Left lobe of liver (tissue), 2 donors: Measurements from ENCODE around the gene DNAJC1. TPM values are rescaled to one million over a fixed set of nuclear protein-coding genes. Genes with fewer than 3 reads are reported as not detected.
"Not testable (repeated sequence)": the region's sequence is repeated elsewhere in the genome, so short reads cannot be mapped to it uniquely, and the experiment has no call there.

Experiments used
- ATAC-seq: fragments of 200-7000 bp; cut with Tn5 transposase; one replicate; pipeline ENCODE4 v1.9.1; 2020; ENCODE audit warnings: mild to moderate bottlenecking, moderate library complexity
- DNase-seq: peaks from one replicate; pipeline ENCODE4 v3.0.0-alpha.2; 2020; ENCODE audit warnings: low spot score
- total RNA-seq: library from RNA; stranded (reverse); gene quantifications from one replicate; pipeline ENCODE4 v1.2.1, GENCODE V29; 2021
- donor health status: DM: no; HTN: no; CAD: no; lungs with moderate emphysema.
- donor health status: DM: no; HTN: yes; CAD: no.

DNAJC1 gene
- total RNA-seq, 1 donor from 2014 or later: 29.3 TPM

GRCh38 chr10:21740989-21741388 lies 262.5 kb downstream of the DNAJC1 start:
- no peak for DNase-seq
- ATAC-seq: no peak

GRCh38 chr10:21737106-21737505 lies 266.4 kb downstream of the DNAJC1 start:
- DNase-seq (no peak), ATAC-seq (no peak)

GRCh38 chr10:21733710-21734109 lies 269.8 kb downstream of the DNAJC1 start:
- DNase-seq (no peak), ATAC-seq (peak; percentile 76)

DNA sequence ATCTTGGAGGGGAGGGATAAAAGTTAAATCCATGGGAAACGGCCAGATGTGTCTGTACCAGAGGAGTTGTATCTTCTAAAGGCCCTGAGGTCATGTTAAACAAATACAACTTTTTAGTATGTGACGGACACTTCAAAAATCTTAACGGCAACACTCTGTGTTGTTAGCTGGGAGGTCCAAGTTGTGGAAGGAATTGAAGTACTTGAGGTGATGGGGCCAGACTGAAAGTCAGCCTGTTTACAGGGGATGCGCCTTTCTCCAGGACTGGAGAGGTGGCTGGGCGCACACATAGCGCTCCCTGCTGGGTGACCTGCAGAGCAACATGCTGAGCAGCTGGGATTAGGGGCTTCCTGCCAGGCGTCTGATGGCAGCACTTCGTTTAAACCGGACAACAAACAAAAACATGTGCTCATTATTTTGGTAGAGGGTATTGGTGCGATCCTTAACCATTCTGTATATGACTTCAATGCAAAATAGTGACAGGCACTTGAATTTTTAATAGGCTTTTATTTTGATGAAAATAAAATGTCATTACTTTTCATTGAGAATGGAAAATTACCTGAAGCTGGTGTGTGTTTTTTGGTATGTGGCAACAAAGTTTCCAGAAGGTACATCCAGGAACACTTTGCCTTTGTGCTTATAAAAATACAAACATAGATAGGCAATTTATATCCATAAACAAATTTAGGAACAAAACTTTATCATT lies 271.3 kb downstream of the DNAJC1 start:
- ATAC-seq: peak; percentile 96
- DNase-seq: peak; percentile 64

DNA sequence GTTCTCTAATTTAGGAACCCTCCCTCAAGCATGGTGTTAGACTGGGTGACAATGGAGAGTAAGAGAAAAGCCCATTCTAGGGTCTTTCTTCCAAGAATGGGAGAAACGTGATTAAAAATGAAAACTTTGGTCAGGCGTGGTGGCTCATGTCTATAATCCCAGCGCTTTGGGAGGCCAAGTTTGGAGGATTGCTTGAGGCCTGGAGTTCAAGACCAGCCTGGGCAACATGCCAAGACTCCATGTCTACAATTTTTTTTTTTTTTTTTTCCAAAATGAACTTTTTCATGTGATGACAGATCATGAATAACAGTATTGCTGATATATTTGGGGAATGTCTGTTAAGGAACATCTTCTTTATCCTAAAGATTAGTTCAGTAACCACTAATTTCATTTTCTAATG lies 274.9 kb downstream of the DNAJC1 start:
- DNase-seq (no peak), ATAC-seq (no peak)

DNA sequence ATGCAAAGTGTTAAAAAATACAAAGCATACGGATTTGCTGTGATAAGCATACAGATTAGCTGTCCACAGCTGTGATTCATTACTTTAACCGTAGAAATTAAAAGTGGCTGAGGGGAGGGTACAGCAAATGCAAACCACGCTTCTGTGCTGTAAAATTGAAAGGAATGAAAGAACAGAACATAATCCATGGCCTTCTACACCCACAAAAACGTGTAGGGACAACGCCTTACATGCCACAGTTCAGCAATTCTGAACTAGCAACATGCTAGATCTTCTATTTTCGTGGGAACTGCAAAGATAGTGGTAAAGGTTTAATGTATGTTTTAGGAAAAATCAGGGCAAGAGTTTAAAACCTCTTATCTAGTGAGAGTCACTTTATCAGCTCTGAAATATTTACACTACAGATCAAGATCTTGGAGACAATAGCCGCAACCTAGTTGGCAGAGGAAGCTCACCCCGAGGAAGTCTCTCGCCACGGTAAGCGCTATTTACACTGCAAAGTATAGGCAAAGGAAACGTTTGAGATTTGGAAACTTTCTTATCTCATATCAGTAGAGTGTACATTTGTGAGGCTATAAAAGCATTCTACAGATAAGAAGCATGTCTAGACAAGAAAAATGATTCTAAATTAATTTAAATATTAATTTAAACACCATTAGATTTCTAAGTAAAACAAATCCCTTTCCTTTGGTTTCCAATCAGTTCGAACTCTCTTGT lies 275.9 kb downstream of the DNAJC1 start:
- no peak for ATAC-seq

DNA sequence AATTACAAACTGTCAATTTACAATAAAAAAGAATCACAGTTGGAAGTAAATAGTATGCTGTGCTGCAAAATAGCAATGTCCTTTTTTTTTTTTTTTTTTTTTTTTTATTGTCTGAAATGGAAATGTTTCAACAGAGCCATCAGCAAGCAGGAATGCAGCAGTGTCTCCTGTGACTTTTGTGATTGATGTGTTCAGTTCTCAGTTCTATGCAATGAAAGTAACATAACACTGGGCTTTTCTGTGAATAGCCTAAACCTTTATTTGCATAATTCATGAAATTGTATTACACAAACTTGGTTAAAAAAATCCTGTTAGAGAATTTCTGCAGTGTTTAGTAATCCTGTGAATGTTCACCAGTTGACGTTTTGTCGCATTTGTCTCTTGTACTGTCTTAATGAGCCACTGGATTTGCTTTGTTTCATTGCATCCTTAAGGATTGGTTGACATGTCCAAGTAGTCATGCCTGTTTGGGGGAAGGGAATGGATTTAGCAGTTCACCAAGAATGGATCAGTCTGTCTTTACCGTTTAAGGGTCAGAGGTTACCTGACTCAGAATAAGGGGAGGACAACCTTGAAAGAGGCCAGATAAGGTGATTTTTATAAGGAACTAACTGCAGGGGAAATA lies 276.8 kb downstream of the DNAJC1 start:
- DNase-seq (no peak), ATAC-seq (no peak)

More for the DNA sequence above, 275.9 kb downstream of the DNAJC1 start:
- no peak for DNase-seq

- peak; percentile 90 for DNase-seq
- ATAC-seq: peak; percentile 91
Observed at GRCh38 chr10:21724687-21725367, 278.7 kb downstream of the DNAJC1 start.

DNA sequence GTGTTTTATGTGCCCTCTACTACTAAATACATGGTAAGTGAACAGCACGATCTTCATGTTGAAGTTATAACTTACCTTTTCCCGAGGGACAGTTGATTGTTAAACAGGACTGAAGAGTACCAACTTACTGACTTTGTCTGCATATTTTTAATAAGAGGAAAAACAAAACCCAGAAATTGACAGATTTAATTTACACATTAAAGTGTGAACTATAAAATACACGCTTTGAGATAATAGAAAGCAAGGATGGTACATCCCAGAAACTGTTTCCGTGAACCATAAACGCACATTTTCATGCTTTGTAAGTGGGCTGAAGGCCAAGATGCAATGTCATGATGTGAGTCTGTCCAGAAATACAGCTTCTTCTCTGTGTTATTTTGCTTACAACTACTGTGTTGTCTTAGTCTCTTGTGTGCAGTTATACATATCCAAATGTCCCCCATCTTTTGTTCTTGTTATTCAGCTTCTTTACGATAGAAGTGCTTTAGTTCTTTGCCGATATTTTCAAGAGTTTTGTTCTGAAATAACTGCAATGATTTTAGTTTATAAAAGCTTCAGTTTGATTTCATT lies 279.4 kb downstream of the DNAJC1 start:
- DNase-seq (no peak), ATAC-seq (no peak)

- DNase-seq: no peak
- no peak for ATAC-seq
Observed at GRCh38 chr10:21722209-21722608, 281.3 kb downstream of the DNAJC1 start.

DNA sequence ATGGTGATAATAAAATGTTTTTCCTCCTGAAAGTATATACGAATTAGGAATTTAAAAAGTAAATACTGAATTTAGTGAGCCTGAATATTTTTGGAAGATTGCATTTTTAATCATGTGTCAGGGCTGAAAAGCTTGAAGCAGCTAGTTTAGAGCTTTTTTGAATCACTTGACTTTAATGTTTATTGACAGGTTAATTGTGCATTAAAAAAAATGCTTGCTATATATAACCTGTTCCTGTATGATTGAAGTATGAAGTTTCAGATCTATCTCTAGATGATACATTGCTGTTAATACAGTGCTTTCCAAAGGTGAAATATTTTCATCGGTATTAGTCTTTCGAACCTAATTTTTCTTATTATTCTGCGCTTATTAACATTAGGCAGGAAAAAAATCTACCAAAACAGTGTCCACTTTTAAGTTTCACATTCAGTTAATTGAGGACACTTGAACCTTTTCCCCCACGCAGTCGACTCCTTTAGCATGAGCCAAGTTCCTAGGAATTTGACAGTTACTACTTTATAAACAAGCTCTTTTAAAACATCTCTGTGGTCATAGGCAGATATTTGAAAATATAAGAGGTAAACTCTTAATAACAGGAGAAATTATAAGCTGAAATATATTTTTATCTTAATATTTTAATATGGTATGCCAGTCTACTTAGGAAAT lies 282.4 kb downstream of the DNAJC1 start:
- ATAC-seq (no peak), DNase-seq (no peak)

DNA sequence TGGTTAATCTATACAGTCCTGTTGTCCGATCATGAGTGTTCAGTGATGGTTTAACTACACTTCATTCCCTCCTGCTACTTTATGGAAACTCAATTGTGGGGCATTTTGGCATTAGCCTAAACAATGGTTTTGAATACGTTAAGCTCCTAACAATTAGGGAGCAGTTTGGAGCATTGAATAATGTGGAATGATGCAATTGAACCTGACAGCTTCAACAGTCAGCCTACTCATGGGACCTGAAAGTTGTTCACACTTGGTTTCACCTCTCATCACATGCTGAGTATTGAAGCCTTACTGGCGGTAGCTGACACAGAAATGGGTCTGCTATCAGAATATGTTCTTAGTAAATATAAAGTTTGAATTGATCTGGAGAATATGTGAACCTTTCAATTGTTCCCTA lies 283.4 kb downstream of the DNAJC1 start:
- ATAC-seq (no peak), DNase-seq (no peak)

DNA sequence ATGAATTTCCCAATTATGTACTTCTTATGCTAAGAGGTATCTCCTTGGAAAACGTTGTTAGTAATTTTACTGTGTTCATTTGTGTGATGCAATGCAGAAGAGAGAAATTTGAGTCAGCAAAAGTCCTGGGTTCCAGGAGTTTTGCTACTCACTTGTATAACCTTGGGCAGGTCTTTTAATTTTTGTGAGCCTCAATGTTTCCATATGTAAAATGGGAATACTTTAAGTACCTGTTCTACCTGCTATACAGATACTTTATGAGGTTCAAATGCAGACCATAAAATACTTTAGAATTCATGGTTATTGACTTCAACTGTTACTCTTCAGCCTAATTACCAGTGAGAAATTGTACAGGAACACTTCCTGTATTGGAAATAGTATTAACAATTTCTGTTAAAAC lies 284.0 kb downstream of the DNAJC1 start:
- DNase-seq (no peak), ATAC-seq (no peak)

GRCh38 chr10:21717437-21718054 lies 286.0 kb downstream of the DNAJC1 start:
- DNase-seq, ATAC-seq: not testable (repeated sequence)

DNA sequence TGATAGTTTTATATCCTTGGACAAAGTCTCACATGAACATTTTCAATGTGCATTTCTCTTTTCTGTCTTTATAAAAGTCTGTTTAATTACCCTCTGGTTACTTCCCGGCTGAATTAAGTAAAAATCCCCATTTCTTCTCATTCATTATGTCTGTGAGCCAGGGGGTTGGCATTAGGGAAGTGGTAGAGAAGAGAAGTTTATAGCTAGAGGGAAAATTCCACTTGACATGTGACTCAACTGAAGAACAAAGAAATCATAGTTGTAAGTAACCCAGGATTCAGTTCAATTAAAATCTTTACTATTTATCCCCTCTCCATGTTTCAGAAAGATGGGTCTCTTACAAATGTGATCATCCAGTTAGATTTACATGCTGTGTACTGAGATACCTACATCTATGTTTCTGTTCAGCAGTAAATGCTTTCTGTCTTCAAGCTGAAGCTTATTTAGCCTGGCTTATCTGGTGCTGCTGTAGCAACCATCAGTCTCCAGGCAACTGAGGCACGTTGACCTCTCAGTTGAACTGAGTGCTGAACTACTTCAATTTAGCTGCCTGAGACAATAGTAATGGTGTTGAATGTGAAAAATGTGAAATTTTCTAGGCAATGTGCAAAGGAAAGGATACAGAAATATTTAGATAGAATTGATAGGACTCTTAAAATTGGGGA lies 287.9 kb downstream of the DNAJC1 start:
- no peak for DNase-seq
- no peak for ATAC-seq

DNA sequence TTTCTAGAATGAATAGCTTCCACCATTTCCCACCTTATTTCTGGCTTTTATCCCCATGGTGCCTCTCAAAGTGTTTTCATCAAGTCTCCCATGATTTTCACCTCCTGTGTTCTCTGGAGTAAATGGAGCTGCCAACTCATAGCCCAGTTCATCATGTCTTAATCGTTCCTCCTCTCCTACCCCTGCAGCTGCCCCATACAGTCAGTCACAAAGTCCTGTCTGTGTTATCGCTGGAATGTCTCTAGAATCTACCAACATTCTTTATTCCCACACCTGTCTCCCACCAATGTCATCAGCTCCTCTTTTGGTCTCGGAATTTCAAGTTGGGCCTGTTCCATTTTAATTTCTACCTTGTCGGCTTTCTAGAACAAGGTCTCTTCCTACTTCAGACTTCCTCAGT lies 290.6 kb downstream of the DNAJC1 start:
- DNase-seq (no peak), ATAC-seq (no peak)

DNA sequence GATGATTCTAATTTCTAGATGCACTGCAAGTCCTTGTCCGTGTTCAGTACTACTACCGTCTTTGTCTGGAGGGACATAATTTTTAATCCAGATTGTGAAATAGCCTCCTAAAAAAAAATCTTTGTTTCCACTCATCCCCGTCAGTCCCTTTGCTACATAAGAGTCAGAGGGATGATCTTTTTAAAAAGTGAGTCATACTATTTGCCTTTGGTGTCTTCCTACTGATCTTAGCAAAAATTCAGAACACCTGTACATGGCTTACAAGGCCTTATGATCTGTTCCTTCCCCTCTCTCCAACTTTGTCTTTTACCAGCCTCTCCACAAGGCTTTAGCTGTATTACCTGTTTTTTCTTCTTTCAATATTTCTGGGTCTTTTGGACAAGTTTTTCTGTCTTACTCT lies 296.0 kb downstream of the DNAJC1 start:
- DNase-seq (no peak), ATAC-seq (no peak)
